Measurements from ENCODE around the gene LGR5.

GRCh38 chr12:71438670-71439361 is 782 bp upstream of the LGR5 start:
- no peak for TF ChIP-seq CTCF (conservative IDR thresholded peaks at IDR 0.05 in 1 of 2, IDR thresholded peaks at IDR 0.05 in 1 of 2; ENCODE audit: low read depth in 1 of 2, low read length in 2 of 2)
- peak; percentile 55 for TF ChIP-seq EZH2 (IDR thresholded peaks at IDR 0.05; ENCODE audit: low read length, missing control alignments)
